Osteocyte (in vitro differentiated cells): ENCODE measurements around the gene TARBP2. TPM values are rescaled to one million over a fixed set of nuclear protein-coding genes. Genes with fewer than 3 reads are reported as not detected.

Experiments used
- DNase-seq: peaks from one replicate; pipeline ENCODE4 v3.0.0; 2021; ENCODE audit warnings: mixed read lengths; ENCODE audit not compliant: unreplicated experiment; ENCODE audit errors: extremely low spot score
- H3K27ac Mint-ChIP-seq: one replicate; pipeline ENCODE4 v1.8.0; 2021; ENCODE audit warnings: mild to moderate bottlenecking, mixed read lengths; ENCODE audit not compliant: unreplicated experiment
- H3K27me3 Mint-ChIP-seq: one replicate; pipeline ENCODE4 v1.8.0; 2021; ENCODE audit warnings: mixed read lengths; ENCODE audit not compliant: unreplicated experiment
- H3K36me3 Mint-ChIP-seq: one replicate; pipeline ENCODE4 v1.8.0; 2021; ENCODE audit warnings: mixed read lengths; ENCODE audit not compliant: unreplicated experiment
- H3K4me1 Mint-ChIP-seq: one replicate; pipeline ENCODE4 v1.8.0; 2021; ENCODE audit warnings: mixed read lengths; ENCODE audit not compliant: unreplicated experiment
- H3K4me3 Mint-ChIP-seq: one replicate; pipeline ENCODE4 v1.8.0; 2021; ENCODE audit warnings: mild to moderate bottlenecking, moderate library complexity, mixed read lengths; ENCODE audit not compliant: unreplicated experiment
- H3K9me3 Mint-ChIP-seq: one replicate; pipeline ENCODE4 v1.8.0; 2021; ENCODE audit warnings: mixed read lengths; ENCODE audit not compliant: unreplicated experiment
- CTCF ChIP-seq: fragments of 200-600 bp; sonication (generic); IDR thresholded peaks from 2 replicates; pipeline ENCODE4 v1.5.0; 2021; ENCODE audit warnings: antibody characterized with exemption, mild to moderate bottlenecking, moderate library complexity
- total RNA-seq: library from RNA; stranded (reverse); gene quantifications from 2 replicates; pipeline ENCODE4 v1.2.1, GENCODE V29; 2021

TARBP2 gene
- total RNA-seq, 1 donor from 2014 or later: 33.9 TPM

GRCh38 chr12:53530920-53531319, 29.8 kb downstream of the TARBP2 start:
- Mint-ChIP-seq H3K27me3 (no peaks in the 10 kb centered on the region), H3K36me3 (peaks cover 40% of the 10 kb centered on the region), H3K9me3 (no peaks in the 10 kb centered on the region), H3K4me1 (no peaks in the 10 kb centered on the region), H3K4me3 (no peak overlapping the region), H3K27ac (no peak overlapping the region)
- DNase-seq: no peak
- no peak for TF ChIP-seq CTCF

- Mint-ChIP-seq H3K36me3 (peaks cover 38% of the 10 kb centered on the region), H3K9me3 (no peaks in the 10 kb centered on the region), H3K27me3 (no peaks in the 10 kb centered on the region), H3K4me1 (no peaks in the 10 kb centered on the region), H3K27ac (no peak overlapping the region), H3K4me3 (no peak overlapping the region)
- no peak for DNase-seq
- TF ChIP-seq CTCF: no peak
Observed at GRCh38 chr12:53532021-53532420, 30.9 kb downstream of the TARBP2 start.

- no peak for TF ChIP-seq CTCF
- Mint-ChIP-seq H3K4me1 (no peaks in the 10 kb centered on the region), H3K27me3 (no peaks in the 10 kb centered on the region), H3K9me3 (no peaks in the 10 kb centered on the region), H3K36me3 (peaks cover 41% of the 10 kb centered on the region), H3K27ac (no peak overlapping the region), H3K4me3 (no peak overlapping the region)
- no peak for DNase-seq
Observed at GRCh38 chr12:53532524-53533445, 31.7 kb downstream of the TARBP2 start.

GRCh38 chr12:53533471-53533870, 32.4 kb downstream of the TARBP2 start:
- DNase-seq: no peak
- no peaks in the 10 kb centered on the region for H3K9me3 Mint-ChIP-seq
- no peaks in the 10 kb centered on the region for H3K4me1 Mint-ChIP-seq
- H3K27me3 Mint-ChIP-seq: no peaks in the 10 kb centered on the region
- H3K4me3 Mint-ChIP-seq: no peak overlapping the region
- H3K27ac Mint-ChIP-seq: no peak overlapping the region
- peaks cover 39% of the 10 kb centered on the region for H3K36me3 Mint-ChIP-seq
- TF ChIP-seq CTCF: no peak

GRCh38 chr12:53536962-53537361, 35.9 kb downstream of the TARBP2 start:
- H3K9me3 Mint-ChIP-seq: no peaks in the 10 kb centered on the region
- no peaks in the 10 kb centered on the region for H3K4me1 Mint-ChIP-seq
- no peak for TF ChIP-seq CTCF
- no peak overlapping the region for H3K4me3 Mint-ChIP-seq
- H3K27ac Mint-ChIP-seq: no peak overlapping the region
- H3K27me3 Mint-ChIP-seq: no peaks in the 10 kb centered on the region
- H3K36me3 Mint-ChIP-seq: peaks cover 36% of the 10 kb centered on the region
- no peak for DNase-seq
